Frontal cortex (tissue), 4 donors: ENCODE data around the gene TGM3. TPM values are rescaled to one million over a fixed set of nuclear protein-coding genes. Genes with fewer than 3 reads are reported as not detected.
"Not testable (repeated sequence)": the region's sequence is repeated elsewhere in the genome, so short reads cannot be mapped to it uniquely, and the experiment has no call there.

Source experiments
- DNase-seq, 2 donors: peaks; one replicate each; pipeline ENCODE4 v3.0.0; 2012; ENCODE audit warnings: low spot score in 2 of 2
- FAIRE-seq: peaks from 2 replicates; lab custom pipeline; 2012; peaks lifted over from hg19 to GRCh38; lab: Jason Lieb, UNC
- total RNA-seq: library from RNA; depleted of rRNA; stranded (reverse); fragments of >200 nt; gene quantifications from one replicate; pipeline ENCODE4 v1.2.3, GENCODE V29; 2014
- donor health status: control.
- donor health status: control.
- donor health status: control.

The TGM3 gene
- not detected for total RNA-seq

GRCh38 chr20:2295886-2296515 is at the start of gene TGM3:
Gene TGM3 (plus strand): TSS chr20:2296001. CDS start chr20:2296064, 63 bp downstream.
- FAIRE-seq, result no peak
- no peak for DNase-seq

- FAIRE-seq, result no peak
- DNase-seq, result no peak
Observed at GRCh38 chr20:2246069-2246491, 49.7 kb upstream of the TGM3 start.

- FAIRE-seq (no peak), DNase-seq (no peak)
Observed at GRCh38 chr20:2248837-2249236, 47.0 kb upstream of the TGM3 start.

- FAIRE-seq (no peak), DNase-seq (no peak)
Observed at GRCh38 chr20:2249935-2250334, 45.9 kb upstream of the TGM3 start.

GRCh38 chr20:2252419-2252997 is 43.3 kb upstream of the TGM3 start:
- FAIRE-seq, result no peak
- DNase-seq, result no peak

- no peak for FAIRE-seq
- no peak for DNase-seq
Observed at GRCh38 chr20:2253256-2253655, 42.5 kb upstream of the TGM3 start.

GRCh38 chr20:2254333-2254732 is 41.5 kb upstream of the TGM3 start:
- no peak for FAIRE-seq
- no peak for DNase-seq

- no peak for DNase-seq
- no peak for FAIRE-seq
Observed at GRCh38 chr20:2255926-2256531, 39.8 kb upstream of the TGM3 start.

GRCh38 chr20:2259731-2260130 is 36.1 kb upstream of the TGM3 start:
- DNase-seq (no peak), FAIRE-seq (no peak)

- DNase-seq (no peak), FAIRE-seq (no peak)
Observed at GRCh38 chr20:2260250-2260649, 35.6 kb upstream of the TGM3 start.

GRCh38 chr20:2261046-2261485 is 34.7 kb upstream of the TGM3 start:
- FAIRE-seq (no peak), DNase-seq (no peak)

GRCh38 chr20:2261629-2262028 is 34.2 kb upstream of the TGM3 start:
- no peak for FAIRE-seq

GRCh38 chr20:2264118-2264517 is 31.7 kb upstream of the TGM3 start:
- FAIRE-seq (peak; percentile 95), DNase-seq (no peak)

More at GRCh38 chr20:2261629-2262028, 34.2 kb upstream of the TGM3 start:
- no peak for DNase-seq

GRCh38 chr20:2264621-2265374 is 31.0 kb upstream of the TGM3 start:
- DNase-seq, result not testable (repeated sequence)

GRCh38 chr20:2273634-2274302 is 22.0 kb upstream of the TGM3 start:
- FAIRE-seq (no peak), DNase-seq (no peak)

More at GRCh38 chr20:2264621-2265374, 31.0 kb upstream of the TGM3 start:
- FAIRE-seq, result not testable (repeated sequence)

GRCh38 chr20:2276015-2276414 is 19.8 kb upstream of the TGM3 start:
- FAIRE-seq, result no peak
- no peak for DNase-seq

GRCh38 chr20:2279253-2279779 is 16.5 kb upstream of the TGM3 start:
- FAIRE-seq (no peak), DNase-seq (no peak)

- no peak for FAIRE-seq
Observed at GRCh38 chr20:2280082-2280481, 15.7 kb upstream of the TGM3 start.

GRCh38 chr20:2281563-2281962 is 14.2 kb upstream of the TGM3 start:
- DNase-seq (no peak), FAIRE-seq (no peak)

More at GRCh38 chr20:2280082-2280481, 15.7 kb upstream of the TGM3 start:
- no peak for DNase-seq

- FAIRE-seq (no peak), DNase-seq (no peak)
Observed at GRCh38 chr20:2282181-2282580, 13.6 kb upstream of the TGM3 start.
